Upper lobe of left lung (tissue), 6 donors: ENCODE measurements around the gene MED27. TPM values are rescaled to one million over a fixed set of nuclear protein-coding genes. Genes with fewer than 3 reads are reported as not detected.

Experiments used
- ATAC-seq, 2 donors: fragments of 200-7000 bp; cut with Tn5 transposase; one replicate each; pipeline ENCODE4 v1.9.1; 2022; ENCODE audit warnings: mild to moderate bottlenecking in 2 of 2, moderate library complexity in 2 of 2; ENCODE audit not compliant: low FRiP score in 2 of 2
- DNase-seq, 2 donors: peaks; one replicate each; pipeline ENCODE4 v3.0.0-alpha.2; 2019 to 2020
- H3K27ac ChIP-seq, 4 donors: fragments of 200-600 bp; sonication (generic); one replicate each; pipeline ENCODE4 v1.5.1; 2016 to 2019
- H3K27me3 ChIP-seq, 4 donors: fragments of 200-600 bp; sonication (generic); one replicate each; pipeline ENCODE4 v1.5.1; 2017 to 2019
- H3K36me3 ChIP-seq, 4 donors: fragments of 200-600 bp; sonication (generic); one replicate each; pipeline ENCODE4 v1.5.1; 2016 to 2019
- H3K4me1 ChIP-seq, 4 donors: fragments of 200-600 bp; sonication (generic); one replicate each; pipeline ENCODE4 v1.5.1; 2018 to 2019
- H3K4me3 ChIP-seq, 4 donors: fragments of 200-600 bp; sonication (generic); one replicate each; pipeline ENCODE4 v1.5.1; 2017 to 2019; ENCODE audit warnings: mild to moderate bottlenecking in 2 of 4, moderate library complexity in 1 of 4
- H3K9me3 ChIP-seq, 4 donors: fragments of 200-600 bp; sonication (generic); one replicate each; pipeline ENCODE4 v1.5.1; 2018 to 2019
- CTCF ChIP-seq, 6 experiments: fragments of 450-650 bp in 4 of 6; fragments of 200-600 bp in 2 of 6; sonication (generic) in 2 of 6; IDR thresholded peaks; one replicate each; pipeline ENCODE4 v1.5.1; 2016 to 2019; ENCODE audit warnings: antibody characterized with exemption in 6 of 6
- EP300 ChIP-seq, 4 donors: sonication (generic); formaldehyde crosslinking; IDR thresholded peaks; one replicate each; pipeline ENCODE4 v1.5.1; 2017; ENCODE audit warnings: antibody characterized with exemption in 4 of 4, control low read depth in 2 of 4
- POLR2A ChIP-seq, 4 donors: fragments of 450-650 bp; IDR thresholded peaks; one replicate each; pipeline ENCODE4 v1.5.1; 2016 to 2017; ENCODE audit warnings: antibody characterized with exemption in 4 of 4, mild to moderate bottlenecking in 2 of 4
- POLR2AphosphoS5 ChIP-seq, 2 donors: sonication (generic); formaldehyde crosslinking; IDR thresholded peaks; one replicate each; pipeline ENCODE4 v1.5.1; 2017; ENCODE audit warnings: antibody characterized with exemption in 2 of 2
- WGBS, 2 donors: methylation state at CpG; one replicate each; pipeline ENCODE4 v1.1.5; 2017 to 2018; 5-methylcytosine and 5-hydroxymethylcytosine counted together
- total RNA-seq, 6 donors: library from RNA; depleted of rRNA in 4 of 6; stranded (reverse); fragments of >200 nt in 4 of 6; gene quantifications; one replicate each; pipeline versions ENCODE4 v1.1.0 to v1.2.1, GENCODE V29; 2016 to 2021
- donor health status: DM: no; HTN: no; CAD: no; lungs with moderate emphysema.
- donor health status: DM: no; HTN: yes; CAD: no; lungs with severe emphysema.

The MED27 gene
- total RNA-seq, 6 donors from 2014 or later = 4.9 to 24.2 (median 17.1) TPM

- TF ChIP-seq EP300 (IDR thresholded peaks at IDR 0.05) = no peak
- TF ChIP-seq POLR2A (IDR thresholded peaks at IDR 0.05) = no peak
- TF ChIP-seq POLR2AphosphoS5 (IDR thresholded peaks at IDR 0.05) = no peak
- no peak for TF ChIP-seq CTCF (IDR thresholded peaks at IDR 0.05)
- 85 to 91% methylated on average over 6 of the region's 6 CpGs for WGBS, 2 donors
- H3K27ac ChIP-seq = no peak overlapping the region
Observed at GRCh38 chr9:132037458-132037857, 42.2 kb downstream of the MED27 start.

GRCh38 chr9:132036521-132036920 lies 43.1 kb downstream of the MED27 start:
- no peak overlapping the region for H3K4me3 ChIP-seq
- WGBS, 2 donors = 89 to 97% methylated on average over 5 of the region's 5 CpGs

More at GRCh38 chr9:132037458-132037857, 42.2 kb downstream of the MED27 start:
- Histone ChIP-seq H3K36me3 (no peaks in the 10 kb centered on the region), H3K9me3 (no peaks in the 10 kb centered on the region), H3K4me3 (no peak overlapping the region), H3K4me1 (peaks cover 0 to 6% (median 5%) of the 10 kb centered on the region in 4 donors), H3K27me3 (no peaks in the 10 kb centered on the region)
- ATAC-seq (no peak), DNase-seq (no peak)

GRCh38 chr9:132035679-132036078 lies 44.0 kb downstream of the MED27 start:
- Histone ChIP-seq H3K4me3 (no peak overlapping the region), H3K4me1 (peaks cover 4 to 14% (median 6%) of the 10 kb centered on the region in 4 donors), H3K27ac (no peak overlapping the region), H3K27me3 (no peaks in the 10 kb centered on the region), H3K36me3 (no peaks in the 10 kb centered on the region), H3K9me3 (no peaks in the 10 kb centered on the region)
- no peak for ATAC-seq
- no peak for DNase-seq
- WGBS, 2 donors = 100% methylated on average over 1 of the region's 1 CpG
- TF ChIP-seq POLR2AphosphoS5 (IDR thresholded peaks at IDR 0.05) = no peak
- no peak for TF ChIP-seq CTCF (IDR thresholded peaks at IDR 0.05)
- TF ChIP-seq POLR2A (IDR thresholded peaks at IDR 0.05) = no peak
- TF ChIP-seq EP300 (IDR thresholded peaks at IDR 0.05) = no peak

More at GRCh38 chr9:132036521-132036920, 43.1 kb downstream of the MED27 start:
- no peaks in the 10 kb centered on the region for H3K9me3 ChIP-seq
- H3K36me3 ChIP-seq = no peaks in the 10 kb centered on the region
- no peak for ATAC-seq
- no peak for DNase-seq
- no peaks in the 10 kb centered on the region for H3K27me3 ChIP-seq
- TF ChIP-seq POLR2A (IDR thresholded peaks at IDR 0.05) (no peak), EP300 (IDR thresholded peaks at IDR 0.05) (no peak), POLR2AphosphoS5 (IDR thresholded peaks at IDR 0.05) (no peak), CTCF (IDR thresholded peaks at IDR 0.05) (no peak)
- no peak overlapping the region for H3K27ac ChIP-seq
- peaks cover 1 to 14% (median 6%) of the 10 kb centered on the region in 4 donors for H3K4me1 ChIP-seq

GRCh38 chr9:132032238-132032950 lies 47.3 kb downstream of the MED27 start:
- DNase-seq (peak in 1 of 2 donors; percentile 75), ATAC-seq (no peak)
- no peak overlapping the region for H3K27ac ChIP-seq
- no peaks in the 10 kb centered on the region for H3K36me3 ChIP-seq
- H3K4me3 ChIP-seq = no peak overlapping the region
- TF ChIP-seq POLR2AphosphoS5 (IDR thresholded peaks at IDR 0.05) (no peak), POLR2A (IDR thresholded peaks at IDR 0.05) (no peak), EP300 (IDR thresholded peaks at IDR 0.05) (no peak), CTCF (IDR thresholded peaks at IDR 0.05) (no peak)
- H3K4me1 ChIP-seq = peaks cover 14 to 27% (median 18%) of the 10 kb centered on the region in 4 donors
- no peaks in the 10 kb centered on the region for H3K27me3 ChIP-seq
- 64 to 66% methylated on average over 5 of the region's 5 CpGs for WGBS, 2 donors
- H3K9me3 ChIP-seq = no peaks in the 10 kb centered on the region
